Glutamatergic neuron (in vitro differentiated cells): ENCODE measurements around the gene OLFML2B. TPM values are rescaled to one million over a fixed set of nuclear protein-coding genes. Genes with fewer than 3 reads are reported as not detected.

Experiments used
- DNase-seq: peaks from one replicate; pipeline ENCODE4 v3.0.0; 2022
- H3K27ac Mint-ChIP-seq: one replicate; pipeline ENCODE4 v1.8.0; 2020; ENCODE audit warnings: mild to moderate bottlenecking, mixed read lengths, inconsistent platforms; ENCODE audit not compliant: unreplicated experiment
- H3K27me3 Mint-ChIP-seq: one replicate; pipeline ENCODE4 v1.8.0; 2020; ENCODE audit warnings: mild to moderate bottlenecking, moderate library complexity, mixed read lengths, inconsistent platforms; ENCODE audit not compliant: unreplicated experiment
- H3K36me3 Mint-ChIP-seq: one replicate; pipeline ENCODE4 v1.8.0; 2020; ENCODE audit warnings: mild to moderate bottlenecking, mixed read lengths, inconsistent platforms; ENCODE audit not compliant: unreplicated experiment
- H3K4me1 Mint-ChIP-seq: one replicate; pipeline ENCODE4 v1.8.0; 2020; ENCODE audit warnings: mild to moderate bottlenecking, low read depth, mixed read lengths, inconsistent platforms; ENCODE audit not compliant: unreplicated experiment
- H3K4me3 Mint-ChIP-seq: one replicate; pipeline ENCODE4 v1.8.0; 2020; ENCODE audit warnings: mild to moderate bottlenecking, mixed read lengths, inconsistent platforms; ENCODE audit not compliant: unreplicated experiment
- H3K9me3 Mint-ChIP-seq: one replicate; pipeline ENCODE4 v1.8.0; 2020; ENCODE audit warnings: mild to moderate bottlenecking, moderate library complexity, mixed read lengths, inconsistent platforms; ENCODE audit not compliant: unreplicated experiment
- CTCF ChIP-seq: fragments of 200-600 bp; sonication (generic); IDR thresholded peaks from one replicate; pipeline ENCODE4 v1.5.0; 2021; ENCODE audit not compliant: partially characterized antibody, unreplicated experiment
- total RNA-seq: library from RNA; stranded (reverse); fragmentation: NEBNext Ultra II Directional; extraction: Animal tissue kit (Norgen Biotek cat#: 25700); gene quantifications from one replicate; pipeline ENCODE4 v1.2.1, GENCODE V29; 2021; ENCODE audit not compliant: unreplicated experiment

Gene OLFML2B
- total RNA-seq, 1 donor from 2014 or later = 56.5 TPM

- no peaks in the 10 kb centered on the region for H3K36me3 Mint-ChIP-seq
- no peak overlapping the region for H3K27ac Mint-ChIP-seq
- no peak for TF ChIP-seq CTCF
- no peaks in the 10 kb centered on the region for H3K9me3 Mint-ChIP-seq
- DNase-seq = no peak
- no peaks in the 10 kb centered on the region for H3K27me3 Mint-ChIP-seq
- peaks cover 18% of the 10 kb centered on the region for H3K4me1 Mint-ChIP-seq
- no peak overlapping the region for H3K4me3 Mint-ChIP-seq
Measured at GRCh38 chr1:161940866-161941591, 82.6 kb downstream of the OLFML2B start.

GRCh38 chr1:161936786-161937185 lies 86.9 kb downstream of the OLFML2B start:
- H3K27me3 Mint-ChIP-seq = no peaks in the 10 kb centered on the region
- no peak overlapping the region for H3K4me3 Mint-ChIP-seq
- no peak for DNase-seq
- no peak for TF ChIP-seq CTCF
- H3K36me3 Mint-ChIP-seq = no peaks in the 10 kb centered on the region
- H3K27ac Mint-ChIP-seq = no peak overlapping the region
- peaks cover 6% of the 10 kb centered on the region for H3K4me1 Mint-ChIP-seq
- H3K9me3 Mint-ChIP-seq = no peaks in the 10 kb centered on the region

GRCh38 chr1:161935264-161935663 lies 88.4 kb downstream of the OLFML2B start:
- Mint-ChIP-seq H3K9me3 (no peaks in the 10 kb centered on the region), H3K4me3 (no peak overlapping the region), H3K36me3 (no peaks in the 10 kb centered on the region), H3K27ac (no peak overlapping the region), H3K4me1 (peaks cover 6% of the 10 kb centered on the region), H3K27me3 (no peaks in the 10 kb centered on the region)
- no peak for DNase-seq
- TF ChIP-seq CTCF = no peak

- Mint-ChIP-seq H3K9me3 (no peaks in the 10 kb centered on the region), H3K4me3 (no peak overlapping the region), H3K36me3 (no peaks in the 10 kb centered on the region), H3K4me1 (peaks cover 6% of the 10 kb centered on the region), H3K27me3 (no peaks in the 10 kb centered on the region), H3K27ac (no peak overlapping the region)
- TF ChIP-seq CTCF = no peak
- DNase-seq = no peak
Measured at GRCh38 chr1:161933592-161934588, 89.8 kb downstream of the OLFML2B start.

Other genes starting within 250 kb of the OLFML2B start
- gene NOS1AP, start 45.8 kb upstream of the OLFML2B start, total RNA-seq = 12.7 TPM